ENCODE data around the gene MFAP1. TPM values are rescaled to one million over a fixed set of nuclear protein-coding genes. Genes with fewer than 3 reads are reported as not detected.

The MFAP1 gene
- total and polyA plus RNA-seq, 2 experiments from 2014 or later, result 28.0 to 42.4 TPM

DNA sequence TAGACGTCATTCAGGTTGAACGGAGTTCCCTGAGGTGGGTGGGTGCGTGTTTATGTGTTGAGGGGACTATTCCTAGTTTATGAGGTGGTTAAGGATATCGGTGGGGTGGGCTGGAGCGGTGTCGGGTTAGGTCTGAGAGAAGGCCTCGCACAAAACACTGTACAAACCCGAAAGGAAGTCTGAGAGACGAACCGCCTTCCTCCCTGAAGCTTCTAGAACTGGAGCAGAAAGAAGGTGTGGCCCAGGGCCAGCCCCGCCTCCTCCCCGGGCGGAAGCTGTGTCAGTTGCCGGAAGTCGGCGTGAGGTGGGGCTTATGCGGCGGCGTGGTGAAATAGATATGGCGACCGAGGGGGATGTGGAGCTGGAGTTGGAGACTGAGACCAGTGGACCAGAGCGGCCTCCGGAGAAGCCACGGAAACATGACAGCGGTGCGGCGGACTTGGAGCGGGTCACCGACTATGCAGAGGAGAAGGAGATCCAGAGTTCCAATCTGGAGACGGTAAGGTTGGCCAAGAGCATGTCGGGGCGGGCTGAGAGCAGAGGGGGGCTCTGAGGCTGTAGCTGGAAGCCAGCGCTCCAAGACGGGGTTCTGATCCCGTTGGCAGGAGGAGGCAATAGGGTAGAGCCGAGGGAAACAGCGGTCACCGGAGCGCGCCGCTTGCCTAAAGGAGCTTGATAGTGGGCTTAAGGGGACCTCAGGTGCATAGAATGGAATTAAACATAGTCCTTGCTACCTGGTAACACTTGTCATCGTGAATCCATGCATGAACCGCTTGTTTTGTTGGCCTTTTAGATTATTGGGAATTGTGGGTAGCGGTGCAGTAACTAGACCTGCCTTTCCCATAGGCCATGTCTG, 24.0 kb downstream of the MFAP1 start, which contains the start of gene HYPK:
Gene HYPK (plus strand): TSS at position 314 of the 856 bp plus-strand sequence. CDS start 24 bp downstream, at position 338.
- DNase-seq (ENCODE audit: low read depth in 1 of 2, low spot score in 1 of 2), result peak; percentile 86 to 93
- TF ChIP-seq, protein P1, sequence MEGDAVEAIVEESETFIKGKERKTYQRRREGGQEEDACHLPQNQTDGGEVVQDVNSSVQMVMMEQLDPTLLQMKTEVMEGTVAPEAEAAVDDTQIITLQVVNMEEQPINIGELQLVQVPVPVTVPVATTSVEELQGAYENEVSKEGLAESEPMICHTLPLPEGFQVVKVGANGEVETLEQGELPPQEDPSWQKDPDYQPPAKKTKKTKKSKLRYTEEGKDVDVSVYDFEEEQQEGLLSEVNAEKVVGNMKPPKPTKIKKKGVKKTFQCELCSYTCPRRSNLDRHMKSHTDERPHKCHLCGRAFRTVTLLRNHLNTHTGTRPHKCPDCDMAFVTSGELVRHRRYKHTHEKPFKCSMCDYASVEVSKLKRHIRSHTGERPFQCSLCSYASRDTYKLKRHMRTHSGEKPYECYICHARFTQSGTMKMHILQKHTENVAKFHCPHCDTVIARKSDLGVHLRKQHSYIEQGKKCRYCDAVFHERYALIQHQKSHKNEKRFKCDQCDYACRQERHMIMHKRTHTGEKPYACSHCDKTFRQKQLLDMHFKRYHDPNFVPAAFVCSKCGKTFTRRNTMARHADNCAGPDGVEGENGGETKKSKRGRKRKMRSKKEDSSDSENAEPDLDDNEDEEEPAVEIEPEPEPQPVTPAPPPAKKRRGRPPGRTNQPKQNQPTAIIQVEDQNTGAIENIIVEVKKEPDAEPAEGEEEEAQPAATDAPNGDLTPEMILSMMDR (IDR thresholded peaks at IDR 0.05; ENCODE audit: low read depth, low read length), result no peak
- Histone ChIP-seq H3K36me3 (peaks cover 28% of the 10 kb centered on the region), H3K27me3 (no peaks in the 10 kb centered on the region), H3K9me3 (ENCODE audit: low read depth) (no peaks in the 10 kb centered on the region), H3K27ac (peak within 1 kb of the TSS; percentile 89), H3K4me1 (ENCODE audit: low read depth) (peaks cover 6% of the 10 kb centered on the region), H3K4me3 (peak within 1 kb of the TSS; percentile 73)

DNA sequence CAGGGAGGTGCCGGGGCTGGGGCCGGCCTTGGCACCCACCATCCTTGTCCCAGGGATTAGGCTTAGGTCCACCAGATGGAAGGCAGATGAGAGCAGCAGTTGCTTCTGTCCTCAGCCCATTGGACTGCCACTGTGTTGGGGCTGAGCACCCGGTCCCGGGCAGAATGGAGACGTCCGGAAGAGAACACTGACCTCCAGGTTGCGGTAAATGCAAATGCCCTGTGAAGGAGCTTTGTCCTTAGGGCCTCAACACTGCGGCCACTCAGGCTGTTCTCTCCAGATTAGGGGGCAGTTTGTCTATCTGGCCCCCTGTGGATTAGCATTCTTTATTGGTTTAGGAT, 24.6 kb downstream of the MFAP1 start, which contains the start of gene SERINC4:
Gene SERINC4 (minus strand): TSS at position 276 of the 341 bp plus-strand sequence. CDS start 234 bp downstream, at position 42.
- peak within 1 kb of the TSS; percentile 73 for H3K4me3 ChIP-seq
- H3K27me3 ChIP-seq, result no peaks in the 10 kb centered on the region
- TF ChIP-seq, protein P1 (IDR thresholded peaks at IDR 0.05; ENCODE audit: low read depth, low read length), result no peak
- no peak for DNase-seq (ENCODE audit: low read depth in 1 of 2, low spot score in 1 of 2)
- no peaks in the 10 kb centered on the region for H3K9me3 ChIP-seq (ENCODE audit: low read depth)
- peaks cover 23% of the 10 kb centered on the region for H3K36me3 ChIP-seq
- peaks cover 9% of the 10 kb centered on the region for H3K4me1 ChIP-seq (ENCODE audit: low read depth)
- peak within 1 kb of the TSS; percentile 89 for H3K27ac ChIP-seq

DNA sequence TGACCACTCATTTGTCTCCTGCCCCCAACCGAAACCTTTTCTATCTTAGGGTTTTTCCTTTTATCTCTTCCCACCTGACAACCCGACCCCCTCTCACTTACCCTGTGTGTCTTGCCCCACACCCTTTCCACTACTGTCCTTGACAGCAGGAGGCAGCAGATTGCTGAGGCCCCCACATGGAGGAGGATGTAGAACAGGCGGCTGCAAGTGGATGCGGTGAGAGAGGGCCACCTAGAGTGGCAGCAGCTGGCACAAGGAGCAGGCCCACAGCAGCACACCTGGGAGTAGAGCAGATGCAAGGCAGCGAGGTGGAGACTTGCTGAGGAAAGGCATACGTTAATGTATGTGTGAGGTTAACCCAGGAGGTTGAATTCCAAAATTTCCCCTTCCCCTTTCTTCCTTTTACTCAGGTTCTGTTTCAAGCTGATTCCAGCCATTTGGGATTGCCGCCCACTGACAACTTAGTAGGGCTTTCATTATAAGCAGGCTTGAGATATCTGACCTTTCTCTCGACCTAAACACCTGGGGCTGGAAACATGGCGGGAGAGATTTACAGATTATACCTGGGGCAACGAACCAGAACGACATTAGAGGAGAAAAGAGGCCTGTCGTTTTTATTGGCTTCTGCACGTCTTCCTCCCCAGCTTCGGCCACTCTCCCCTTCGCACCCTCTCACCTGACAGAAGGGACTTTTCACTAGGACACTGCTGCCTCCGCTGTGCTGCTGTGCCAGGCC, 25.1 kb downstream of the MFAP1 start:
- Histone ChIP-seq H3K4me3 (no peak overlapping the region), H3K27me3 (no peaks in the 10 kb centered on the region), H3K36me3 (peaks cover 21% of the 10 kb centered on the region), H3K9me3 (ENCODE audit: low read depth) (no peaks in the 10 kb centered on the region), H3K4me1 (ENCODE audit: low read depth) (peaks cover 14% of the 10 kb centered on the region), H3K27ac (peak overlapping the region; percentile 89)
- DNase-seq (ENCODE audit: low read depth in 1 of 2, low spot score in 1 of 2), result no peak
- TF ChIP-seq, protein P1 (IDR thresholded peaks at IDR 0.05; ENCODE audit: low read depth, low read length), result no peak

DNA sequence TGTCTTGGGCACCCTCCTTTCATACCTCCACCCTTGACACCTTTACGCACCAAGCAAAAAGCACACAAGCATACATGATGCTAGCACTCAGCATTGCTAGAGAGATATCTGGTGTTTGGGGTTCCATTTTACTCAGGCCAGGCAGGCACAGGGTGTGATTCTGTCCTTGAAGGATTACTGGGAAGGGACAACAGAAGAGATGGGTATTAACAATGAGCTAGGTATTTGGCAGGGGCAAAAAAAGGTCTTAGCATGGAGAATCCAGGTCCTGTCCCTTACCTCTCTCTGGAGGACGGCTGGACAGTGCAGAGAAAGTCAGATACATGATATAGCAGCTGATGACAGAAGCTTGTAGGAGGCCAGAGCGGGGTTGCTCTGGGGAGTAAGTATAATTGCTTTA, 27.9 kb downstream of the MFAP1 start:
- no peak overlapping the region for H3K4me3 ChIP-seq
- peak overlapping the region; percentile 69 for H3K27ac ChIP-seq
- no peaks in the 10 kb centered on the region for H3K27me3 ChIP-seq
- H3K9me3 ChIP-seq (ENCODE audit: low read depth), result no peaks in the 10 kb centered on the region
- H3K4me1 ChIP-seq (ENCODE audit: low read depth), result peaks cover 27% of the 10 kb centered on the region
- TF ChIP-seq, protein P1 (IDR thresholded peaks at IDR 0.05; ENCODE audit: low read depth, low read length), result no peak
- DNase-seq (ENCODE audit: low read depth in 1 of 2, low spot score in 1 of 2), result no peak
- peaks cover 11% of the 10 kb centered on the region for H3K36me3 ChIP-seq

DNA sequence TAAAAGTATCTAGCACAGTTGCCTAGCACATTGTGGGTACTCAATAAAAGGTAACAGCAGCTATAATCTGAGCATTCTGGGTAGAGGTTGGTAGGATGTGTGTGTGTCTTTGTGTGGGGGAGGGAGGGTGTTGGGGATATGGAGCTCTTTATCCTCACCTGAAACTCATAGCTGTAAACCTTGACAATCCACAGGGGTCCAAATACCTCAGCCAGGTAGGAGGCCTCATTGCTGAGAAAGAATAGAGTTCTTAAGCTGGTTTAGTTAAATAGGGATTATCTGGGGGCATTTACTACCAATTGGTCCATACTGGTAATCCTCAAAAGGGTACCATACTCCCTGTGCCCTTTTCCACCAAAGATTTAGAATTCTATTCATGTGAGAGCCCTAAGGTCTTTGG, 28.5 kb downstream of the MFAP1 start:
- Histone ChIP-seq H3K27me3 (no peaks in the 10 kb centered on the region), H3K27ac (peak overlapping the region; percentile 69), H3K4me1 (ENCODE audit: low read depth) (peaks cover 22% of the 10 kb centered on the region), H3K36me3 (peaks cover 11% of the 10 kb centered on the region), H3K9me3 (ENCODE audit: low read depth) (no peaks in the 10 kb centered on the region), H3K4me3 (no peak overlapping the region)
- no peak for DNase-seq (ENCODE audit: low read depth in 1 of 2, low spot score in 1 of 2)
- TF ChIP-seq, protein P1 (IDR thresholded peaks at IDR 0.05; ENCODE audit: low read depth, low read length), result no peak

All from cardiac muscle cell (in vitro differentiated cells and primary cell).